ENCODE results near the gene DPRX. TPM values are rescaled to one million over a fixed set of nuclear protein-coding genes. Genes with fewer than 3 reads are reported as not detected.

Gene DPRX
- total and polyA plus RNA-seq, 2 of the 13 experiments (the other 11 are each of a cell fraction or from before 2014, with no cell fraction given), result not detected

DNA sequence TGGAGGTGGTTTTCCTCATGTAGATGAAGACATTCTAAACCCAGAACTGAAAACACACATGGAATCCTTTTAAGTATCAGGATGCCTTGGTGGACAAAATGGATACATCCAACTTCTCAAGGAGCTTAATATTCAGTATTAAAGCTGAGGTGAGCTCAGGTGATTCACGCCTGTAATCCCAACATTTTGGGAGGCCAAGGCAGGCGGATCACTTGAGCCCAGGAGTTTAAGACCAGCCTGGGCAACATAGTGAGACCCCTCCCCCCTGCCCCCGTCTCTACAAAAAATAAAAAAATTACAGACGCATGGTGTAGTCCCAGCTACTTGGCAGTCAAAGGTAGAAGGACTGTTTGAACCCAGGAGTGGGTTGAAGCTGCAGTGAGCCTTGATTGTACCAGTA is 28.8 kb downstream of the DPRX start:
- WGBS (ENCODE audit: low lambda C conversion rate), result 49% methylated on average over 4 of the region's 4 CpGs
- H4K20me1 ChIP-seq (ENCODE audit: insufficient read depth, low read length), result no peaks in the 10 kb centered on the region
- no peaks in the 10 kb centered on the region for H3K27me3 ChIP-seq (ENCODE audit: control insufficient read depth in 1 of 2, insufficient read depth in 2 of 2, low read length in 2 of 2)
- ATAC-seq, result peak; percentile 29; the same call in 2 of the 3 replicates
- peaks cover 70% of the 10 kb centered on the region for H3K4me1 ChIP-seq (ENCODE audit: insufficient read depth, low read length)
- in situ Hi-C loops (cut with HindIII; ENCODE audit: extremely low pct_ligation_motif_present, low pct_unique_long_range_greater_than_20kb) (no loop called here), intact Hi-C loops (cut with micrococcal nuclease; ENCODE audit: unreplicated experiment) (no loop called here)
- H3K9me3 ChIP-seq (ENCODE audit: low read length), result peaks cover 5% of the 10 kb centered on the region
- ChIA-PET CTCF (ENCODE audit: low intra/inter-chr PET ratio, low total read pairs) (interaction anchor here (1.8 kb wide), 1 partner anchor 86 kb away, joined by 4 read pairs; no protein-coding TSS in a partner anchor), POLR2A (interaction anchor here (0.6 to 0.7 kb wide), 2 partner anchors 11 to 49 kb away, joined by 3 read pairs; no protein-coding TSS in a partner anchor)
- no peaks in the 10 kb centered on the region for H3K79me2 ChIP-seq (ENCODE audit: insufficient read depth, low read length)
- peak overlapping the region; percentile 28 for H2AFZ ChIP-seq (ENCODE audit: low read length)
- FAIRE-seq, result no peak
- H3K4me2 ChIP-seq (ENCODE audit: low read depth, low read length), result peak overlapping the region; percentile 62
- DNase-seq (ENCODE audit: low spot score), result no peak
- no TSS peak for BruUV-seq (replicated peaks)
- no peaks in the 10 kb centered on the region for H3K36me3 ChIP-seq (replicated peaks in 1 of 2; ENCODE audit: control insufficient read depth in 1 of 2, insufficient read depth in 2 of 2, low read length in 2 of 2)
- no peak overlapping the region for H3K4me3 ChIP-seq (replicated peaks in 1 of 3; ENCODE audit: insufficient read depth in 1 of 3, low read depth in 2 of 3, low read length in 3 of 3)
- peak overlapping the region; percentile 65 for H3K9ac ChIP-seq (ENCODE audit: insufficient read depth, low read depth, low read length)
- TF ChIP-seq ZMYM3 (CRISPR knock-in tag; IDR thresholded peaks at IDR 0.05) (0 out of 2 replicates have a peak, but pooled peaks have one; percentile 26), ZNF121 (CRISPR knock-in tag; IDR thresholded peaks at IDR 0.05) (peak; percentile 66), ZSCAN29 (CRISPR knock-in tag; conservative IDR thresholded peaks at IDR 0.05) (no peak)
- TF ChIP-seq, protein P1, sequence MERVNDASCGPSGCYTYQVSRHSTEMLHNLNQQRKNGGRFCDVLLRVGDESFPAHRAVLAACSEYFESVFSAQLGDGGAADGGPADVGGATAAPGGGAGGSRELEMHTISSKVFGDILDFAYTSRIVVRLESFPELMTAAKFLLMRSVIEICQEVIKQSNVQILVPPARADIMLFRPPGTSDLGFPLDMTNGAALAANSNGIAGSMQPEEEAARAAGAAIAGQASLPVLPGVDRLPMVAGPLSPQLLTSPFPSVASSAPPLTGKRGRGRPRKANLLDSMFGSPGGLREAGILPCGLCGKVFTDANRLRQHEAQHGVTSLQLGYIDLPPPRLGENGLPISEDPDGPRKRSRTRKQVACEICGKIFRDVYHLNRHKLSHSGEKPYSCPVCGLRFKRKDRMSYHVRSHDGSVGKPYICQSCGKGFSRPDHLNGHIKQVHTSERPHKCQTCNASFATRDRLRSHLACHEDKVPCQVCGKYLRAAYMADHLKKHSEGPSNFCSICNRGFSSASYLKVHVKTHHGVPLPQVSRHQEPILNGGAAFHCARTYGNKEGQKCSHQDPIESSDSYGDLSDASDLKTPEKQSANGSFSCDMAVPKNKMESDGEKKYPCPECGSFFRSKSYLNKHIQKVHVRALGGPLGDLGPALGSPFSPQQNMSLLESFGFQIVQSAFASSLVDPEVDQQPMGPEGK (CRISPR knock-in tag; IDR thresholded peaks at IDR 0.05), result 0 out of 2 replicates have a peak, but pooled peaks have one; percentile 5
- H3K27ac ChIP-seq (ENCODE audit: extremely low read length, insufficient read depth, low read length), result peak overlapping the region; percentile 89

DNA sequence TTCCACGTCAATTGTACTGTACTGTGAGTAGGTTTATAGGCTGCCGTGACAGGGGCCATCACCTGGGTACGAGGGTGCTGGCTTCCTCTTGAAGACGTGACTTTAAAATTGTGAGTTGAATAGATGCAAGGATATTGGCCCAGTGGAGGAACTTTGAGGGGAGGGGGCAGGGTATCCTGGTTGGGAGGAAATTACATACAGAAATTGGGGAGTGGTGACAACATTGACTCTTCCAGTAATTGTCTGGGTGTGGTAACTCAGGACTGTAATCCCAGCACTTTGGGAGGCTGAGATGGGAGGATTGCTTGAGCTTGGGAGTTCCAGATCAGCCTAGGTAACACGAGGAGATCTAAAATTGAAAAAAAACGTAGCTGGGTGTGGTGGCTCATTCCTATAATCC is 30.4 kb downstream of the DPRX start:
- Histone ChIP-seq H3K27me3 (ENCODE audit: control insufficient read depth in 1 of 2, insufficient read depth in 2 of 2, low read length in 2 of 2) (no peaks in the 10 kb centered on the region), H3K4me3 (replicated peaks in 1 of 3; ENCODE audit: insufficient read depth in 1 of 3, low read depth in 2 of 3, low read length in 3 of 3) (no peak overlapping the region), H4K20me1 (ENCODE audit: insufficient read depth, low read length) (no peaks in the 10 kb centered on the region), H3K9me3 (ENCODE audit: low read length) (no peaks in the 10 kb centered on the region), H2AFZ (ENCODE audit: low read length) (no peak overlapping the region), H3K36me3 (replicated peaks in 1 of 2; ENCODE audit: control insufficient read depth in 1 of 2, insufficient read depth in 2 of 2, low read length in 2 of 2) (no peaks in the 10 kb centered on the region), H3K9ac (ENCODE audit: insufficient read depth, low read depth, low read length) (no peak overlapping the region), H3K4me2 (ENCODE audit: low read depth, low read length) (no peak overlapping the region), H3K4me1 (ENCODE audit: insufficient read depth, low read length) (peaks cover 54% of the 10 kb centered on the region), H3K79me2 (ENCODE audit: insufficient read depth, low read length) (no peaks in the 10 kb centered on the region), H3K27ac (ENCODE audit: extremely low read length, insufficient read depth, low read length) (peak overlapping the region; percentile 89)
- in situ Hi-C loops (cut with HindIII; ENCODE audit: extremely low pct_ligation_motif_present, low pct_unique_long_range_greater_than_20kb) (no loop called here), intact Hi-C loops (cut with micrococcal nuclease; ENCODE audit: unreplicated experiment) (no loop called here)
- ChIA-PET POLR2A (no interaction called here), CTCF (ENCODE audit: low intra/inter-chr PET ratio, low total read pairs) (no interaction called here)
- FAIRE-seq (no peak), ATAC-seq (no peak), DNase-seq (ENCODE audit: low spot score) (no peak)
- no TSS peak for BruUV-seq (replicated peaks)
- WGBS (ENCODE audit: low lambda C conversion rate), result 95% methylated on average over 6 of the region's 6 CpGs
- TF ChIP-seq, protein P2, sequence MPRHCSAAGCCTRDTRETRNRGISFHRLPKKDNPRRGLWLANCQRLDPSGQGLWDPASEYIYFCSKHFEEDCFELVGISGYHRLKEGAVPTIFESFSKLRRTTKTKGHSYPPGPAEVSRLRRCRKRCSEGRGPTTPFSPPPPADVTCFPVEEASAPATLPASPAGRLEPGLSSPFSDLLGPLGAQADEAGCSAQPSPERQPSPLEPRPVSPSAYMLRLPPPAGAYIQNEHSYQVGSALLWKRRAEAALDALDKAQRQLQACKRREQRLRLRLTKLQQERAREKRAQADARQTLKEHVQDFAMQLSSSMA (CRISPR knock-in tag; IDR thresholded peaks at IDR 0.05), result no peak
- TF ChIP-seq ZNF563 (CRISPR knock-in tag; IDR thresholded peaks at IDR 0.05) (no peak), SNRNP70 (IDR thresholded peaks at IDR 0.05; ENCODE audit: low read depth, low read length) (no peak), YY1 (IDR thresholded peaks at IDR 0.05; ENCODE audit: insufficient read depth, insufficient replicate concordance, low read depth, low read length) (no peak)
- TF ChIP-seq, protein P3, sequence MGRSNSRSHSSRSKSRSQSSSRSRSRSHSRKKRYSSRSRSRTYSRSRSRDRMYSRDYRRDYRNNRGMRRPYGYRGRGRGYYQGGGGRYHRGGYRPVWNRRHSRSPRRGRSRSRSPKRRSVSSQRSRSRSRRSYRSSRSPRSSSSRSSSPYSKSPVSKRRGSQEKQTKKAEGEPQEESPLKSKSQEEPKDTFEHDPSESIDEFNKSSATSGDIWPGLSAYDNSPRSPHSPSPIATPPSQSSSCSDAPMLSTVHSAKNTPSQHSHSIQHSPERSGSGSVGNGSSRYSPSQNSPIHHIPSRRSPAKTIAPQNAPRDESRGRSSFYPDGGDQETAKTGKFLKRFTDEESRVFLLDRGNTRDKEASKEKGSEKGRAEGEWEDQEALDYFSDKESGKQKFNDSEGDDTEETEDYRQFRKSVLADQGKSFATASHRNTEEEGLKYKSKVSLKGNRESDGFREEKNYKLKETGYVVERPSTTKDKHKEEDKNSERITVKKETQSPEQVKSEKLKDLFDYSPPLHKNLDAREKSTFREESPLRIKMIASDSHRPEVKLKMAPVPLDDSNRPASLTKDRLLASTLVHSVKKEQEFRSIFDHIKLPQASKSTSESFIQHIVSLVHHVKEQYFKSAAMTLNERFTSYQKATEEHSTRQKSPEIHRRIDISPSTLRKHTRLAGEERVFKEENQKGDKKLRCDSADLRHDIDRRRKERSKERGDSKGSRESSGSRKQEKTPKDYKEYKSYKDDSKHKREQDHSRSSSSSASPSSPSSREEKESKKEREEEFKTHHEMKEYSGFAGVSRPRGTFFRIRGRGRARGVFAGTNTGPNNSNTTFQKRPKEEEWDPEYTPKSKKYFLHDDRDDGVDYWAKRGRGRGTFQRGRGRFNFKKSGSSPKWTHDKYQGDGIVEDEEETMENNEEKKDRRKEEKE (IDR thresholded peaks at IDR 0.05), result no peak
- TF ChIP-seq, protein P4, sequence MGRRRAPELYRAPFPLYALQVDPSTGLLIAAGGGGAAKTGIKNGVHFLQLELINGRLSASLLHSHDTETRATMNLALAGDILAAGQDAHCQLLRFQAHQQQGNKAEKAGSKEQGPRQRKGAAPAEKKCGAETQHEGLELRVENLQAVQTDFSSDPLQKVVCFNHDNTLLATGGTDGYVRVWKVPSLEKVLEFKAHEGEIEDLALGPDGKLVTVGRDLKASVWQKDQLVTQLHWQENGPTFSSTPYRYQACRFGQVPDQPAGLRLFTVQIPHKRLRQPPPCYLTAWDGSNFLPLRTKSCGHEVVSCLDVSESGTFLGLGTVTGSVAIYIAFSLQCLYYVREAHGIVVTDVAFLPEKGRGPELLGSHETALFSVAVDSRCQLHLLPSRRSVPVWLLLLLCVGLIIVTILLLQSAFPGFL (CRISPR knock-in tag; IDR thresholded peaks at IDR 0.05), result no peak
- TF ChIP-seq, protein P5, sequence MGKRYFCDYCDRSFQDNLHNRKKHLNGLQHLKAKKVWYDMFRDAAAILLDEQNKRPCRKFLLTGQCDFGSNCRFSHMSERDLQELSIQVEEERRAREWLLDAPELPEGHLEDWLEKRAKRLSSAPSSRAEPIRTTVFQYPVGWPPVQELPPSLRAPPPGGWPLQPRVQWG (CRISPR knock-in tag; IDR thresholded peaks at IDR 0.05; ENCODE audit: borderline replicate concordance, low read depth), result no peak
